SK-N-SH treated with all-trans-retinoic acid at 6 μM for 48 hours (cell line): ENCODE results near the gene ADAMTS2.

Experiments used
- ESRRG ChIP-seq: fragments of 250-450 bp; sonication (Bioruptor Pico); IDR thresholded peaks from 2 replicates; pipeline ENCODE4 v1.6.1; 2021; ENCODE audit warnings: mild to moderate bottlenecking
- RARB ChIP-seq: fragments of 250-450 bp; sonication (Bioruptor Pico); IDR thresholded peaks from 2 replicates; pipeline ENCODE4 v1.8.0; 2021; ENCODE audit warnings: mild to moderate bottlenecking, moderate library complexity
- ZC3H10 ChIP-seq: fragments of 250-450 bp; sonication (Bioruptor Pico); IDR thresholded peaks from 2 replicates; pipeline ENCODE4 v1.5.1; 2021; ENCODE audit warnings: mild to moderate bottlenecking, moderate library complexity
- ZNF8 ChIP-seq: fragments of 450-650 bp; formaldehyde crosslinking; IDR thresholded peaks from 2 replicates; pipeline ENCODE4 v1.5.0; 2020; ENCODE audit warnings: mild to moderate bottlenecking, moderate library complexity
- TF ChIP-seq, protein P1 (sequence below): fragments of 250-450 bp; sonication (Bioruptor Pico); IDR thresholded peaks from 2 replicates; pipeline ENCODE4 v1.5.1; 2020; ENCODE audit warnings: low read depth, mild to moderate bottlenecking, moderate library complexity

DNA sequence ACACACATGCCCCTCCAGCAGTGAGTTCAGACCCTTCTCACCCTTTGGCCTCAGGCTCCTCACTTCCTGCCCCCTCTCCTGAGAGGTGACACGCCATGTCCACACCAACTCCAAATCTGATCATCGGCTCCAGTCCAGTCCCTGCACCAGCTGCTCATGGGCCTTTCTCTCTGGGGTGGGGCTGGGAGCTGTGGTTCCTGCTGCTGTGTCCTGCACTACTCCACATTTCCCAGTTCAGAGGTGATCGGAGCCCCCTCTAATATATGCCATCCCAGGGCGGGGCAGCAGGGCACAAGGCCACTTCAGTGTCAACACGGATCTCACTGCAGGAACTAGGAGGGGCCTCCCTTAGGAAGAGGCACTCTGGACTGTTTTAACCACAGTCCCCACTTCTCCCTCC, 91.5 kb downstream of the ADAMTS2 start:
- no peak for TF ChIP-seq RARB (CRISPR knock-in tag)
- TF ChIP-seq, protein P1, sequence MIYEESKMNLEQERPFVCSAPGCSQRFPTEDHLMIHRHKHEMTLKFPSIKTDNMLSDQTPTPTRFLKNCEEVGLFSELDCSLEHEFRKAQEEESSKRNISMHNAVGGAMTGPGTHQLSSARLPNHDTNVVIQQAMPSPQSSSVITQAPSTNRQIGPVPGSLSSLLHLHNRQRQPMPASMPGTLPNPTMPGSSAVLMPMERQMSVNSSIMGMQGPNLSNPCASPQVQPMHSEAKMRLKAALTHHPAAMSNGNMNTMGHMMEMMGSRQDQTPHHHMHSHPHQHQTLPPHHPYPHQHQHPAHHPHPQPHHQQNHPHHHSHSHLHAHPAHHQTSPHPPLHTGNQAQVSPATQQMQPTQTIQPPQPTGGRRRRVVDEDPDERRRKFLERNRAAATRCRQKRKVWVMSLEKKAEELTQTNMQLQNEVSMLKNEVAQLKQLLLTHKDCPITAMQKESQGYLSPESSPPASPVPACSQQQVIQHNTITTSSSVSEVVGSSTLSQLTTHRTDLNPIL (CRISPR knock-in tag), result no peak
- no peak for TF ChIP-seq ESRRG (CRISPR knock-in tag)
- no peak for TF ChIP-seq ZC3H10 (CRISPR knock-in tag)
- TF ChIP-seq ZNF8 (CRISPR knock-in tag), result no peak
